ENCODE data around the gene SLC6A12.
"Not testable (repeated sequence)": the region's sequence is repeated elsewhere in the genome, so short reads cannot be mapped to it uniquely, and the experiment has no call there.

SLC6A12 gene

GRCh38 chr12:234019-234418 is 20.1 kb upstream of the SLC6A12 start:
- no peak for DNase-seq

GRCh38 chr12:233615-233968 is 19.6 kb upstream of the SLC6A12 start:
- DNase-seq: no peak

GRCh38 chr12:232731-233614 is 19.0 kb upstream of the SLC6A12 start:
- peak; percentile 52 to 57 for DNase-seq

GRCh38 chr12:230925-231671 is 17.1 kb upstream of the SLC6A12 start:
- no peak for DNase-seq

- DNase-seq: no peak
These were observed 15.7 kb upstream of the SLC6A12 start for GRCh38 chr12:229441-230191.

- no peak for DNase-seq
These were observed 14.9 kb upstream of the SLC6A12 start for GRCh38 chr12:228846-229200.

GRCh38 chr12:227923-228845 is 14.2 kb upstream of the SLC6A12 start:
- no peak for DNase-seq

GRCh38 chr12:227286-227915 is 13.4 kb upstream of the SLC6A12 start:
- DNase-seq: no peak

GRCh38 chr12:226401-226800 is 12.4 kb upstream of the SLC6A12 start:
- DNase-seq: no peak

- DNase-seq: no peak
These were observed 11.1 kb upstream of the SLC6A12 start for GRCh38 chr12:225012-225411.

GRCh38 chr12:224330-224729 is 10.4 kb upstream of the SLC6A12 start:
- no peak for DNase-seq

GRCh38 chr12:223841-224240 is 9.9 kb upstream of the SLC6A12 start:
- no peak for DNase-seq

GRCh38 chr12:221736-222135 is 7.8 kb upstream of the SLC6A12 start:
- no peak for DNase-seq

GRCh38 chr12:220946-221550 is 7.1 kb upstream of the SLC6A12 start:
- DNase-seq: no peak

- DNase-seq: no peak
These were observed 6.5 kb upstream of the SLC6A12 start for GRCh38 chr12:220491-220890.

GRCh38 chr12:219891-220352 is 6.0 kb upstream of the SLC6A12 start:
- DNase-seq: peak; percentile 72 to 77

- no peak for DNase-seq
These were observed 5.0 kb upstream of the SLC6A12 start for GRCh38 chr12:218728-219590.

GRCh38 chr12:218221-218620 is 4.3 kb upstream of the SLC6A12 start:
- DNase-seq: no peak

GRCh38 chr12:217029-217428 is 3.1 kb upstream of the SLC6A12 start:
- DNase-seq: not testable (repeated sequence)

GRCh38 chr12:215116-215515 is 1.2 kb upstream of the SLC6A12 start:
- no peak for DNase-seq
